Calu3 (cell line): Measurements from ENCODE around the gene TRMO. TPM values are rescaled to one million over a fixed set of nuclear protein-coding genes. Genes with fewer than 3 reads are reported as not detected.

Experiments used
- BruUV-seq: library from RNA; stranded (reverse); fragments of 400-500 nt; replicated peaks from 2 replicates; lab custom pipeline; 2021; lab: Mats Ljungman, UMichigan
- CTCF ChIA-PET: fragments of 300-600 bp; sonication (Branson Sonifier 250); formaldehyde crosslinking; loops from one replicate; lab custom pipeline; 2022; ENCODE audit warnings: antibody characterized with exemption; lab: Charles Lee
- DNase-seq: peaks from one replicate; pipeline ENCODE4 v3.0.0; 2022
- H3K27ac Mint-ChIP-seq: one replicate; pipeline ENCODE4 v1.8.0; 2022; ENCODE audit warnings: mixed read lengths; ENCODE audit not compliant: unreplicated experiment
- H3K27me3 Mint-ChIP-seq: one replicate; pipeline ENCODE4 v1.8.0; 2022; ENCODE audit warnings: mixed read lengths; ENCODE audit not compliant: unreplicated experiment
- H3K36me3 Mint-ChIP-seq: one replicate; pipeline ENCODE4 v1.8.0; 2022; ENCODE audit warnings: mild to moderate bottlenecking, moderate library complexity, mixed read lengths; ENCODE audit not compliant: insufficient read depth, unreplicated experiment
- H3K4me1 Mint-ChIP-seq: one replicate; pipeline ENCODE4 v1.8.0; 2022; ENCODE audit warnings: mild to moderate bottlenecking, low read depth, mixed read lengths; ENCODE audit not compliant: unreplicated experiment
- H3K4me3 Mint-ChIP-seq: one replicate; pipeline ENCODE4 v1.8.0; 2022; ENCODE audit warnings: mild to moderate bottlenecking, low read depth, moderate library complexity, mixed read lengths; ENCODE audit not compliant: unreplicated experiment
- H3K9me3 Mint-ChIP-seq: one replicate; pipeline ENCODE4 v1.8.0; 2022; ENCODE audit warnings: low read depth, mixed read lengths; ENCODE audit not compliant: unreplicated experiment
- CTCF ChIP-seq: fragments of 200-600 bp; IDR thresholded peaks from one replicate; pipeline ENCODE4 v1.8.0; 2022; ENCODE audit warnings: antibody characterized with exemption; ENCODE audit not compliant: unreplicated experiment
- intact Hi-C: fragments of 100-400 bp; cut with micrococcal nuclease; formaldehyde crosslinking; loops from one replicate; pipeline ENCODE4 v1.10.0; 2022; ENCODE audit not compliant: unreplicated experiment
- total RNA-seq: library from RNA; stranded (reverse); gene quantifications from 2 replicates; pipeline ENCODE4 v1.2.3, GENCODE V29; 2022

The TRMO gene
- total RNA-seq, 1 experiment from 2014 or later, result 4.8 TPM

GRCh38 chr9:97930972-97931371 is 8.7 kb upstream of the TRMO start:
- TF ChIP-seq CTCF, result no peak
- no peak overlapping the region for H3K4me3 Mint-ChIP-seq
- H3K4me1 Mint-ChIP-seq, result no peaks in the 10 kb centered on the region
- no TSS peak for BruUV-seq
- no peaks in the 10 kb centered on the region for H3K36me3 Mint-ChIP-seq
- peaks cover 41% of the 10 kb centered on the region for H3K27me3 Mint-ChIP-seq
- no peak overlapping the region for H3K27ac Mint-ChIP-seq
- no peak for DNase-seq
- intact Hi-C loops, result no loop called here
- H3K9me3 Mint-ChIP-seq, result no peaks in the 10 kb centered on the region
- CTCF ChIA-PET, result no interaction called here

- CTCF ChIA-PET, result no interaction called here
- H3K36me3 Mint-ChIP-seq, result no peaks in the 10 kb centered on the region
- no peak overlapping the region for H3K27ac Mint-ChIP-seq
- no TSS peak for BruUV-seq
- intact Hi-C loops, result no loop called here
- H3K4me1 Mint-ChIP-seq, result peaks cover 6% of the 10 kb centered on the region
- DNase-seq, result no peak
- H3K27me3 Mint-ChIP-seq, result peaks cover 22% of the 10 kb centered on the region
- H3K9me3 Mint-ChIP-seq, result no peaks in the 10 kb centered on the region
- no peak overlapping the region for H3K4me3 Mint-ChIP-seq
- TF ChIP-seq CTCF, result no peak
Observed at GRCh38 chr9:97928986-97929604, 6.8 kb upstream of the TRMO start.

GRCh38 chr9:97925497-97926334 is 3.4 kb upstream of the TRMO start:
- peaks cover 21% of the 10 kb centered on the region for H3K36me3 Mint-ChIP-seq
- intact Hi-C loops, result no loop called here
- no peak for DNase-seq
- TF ChIP-seq CTCF, result no peak
- BruUV-seq, result no TSS peak
- no peak overlapping the region for H3K4me3 Mint-ChIP-seq
- H3K27me3 Mint-ChIP-seq, result peaks cover 12% of the 10 kb centered on the region
- no peaks in the 10 kb centered on the region for H3K9me3 Mint-ChIP-seq
- no peak overlapping the region for H3K27ac Mint-ChIP-seq
- CTCF ChIA-PET, result interaction anchor here (1.0 kb wide), 1 partner anchor 64 kb away, joined by 3 read pairs; no protein-coding TSS in a partner anchor
- peaks cover 19% of the 10 kb centered on the region for H3K4me1 Mint-ChIP-seq

- no peak for DNase-seq
- BruUV-seq, result no TSS peak
- H3K36me3 Mint-ChIP-seq, result peaks cover 21% of the 10 kb centered on the region
- H3K9me3 Mint-ChIP-seq, result no peaks in the 10 kb centered on the region
- H3K4me3 Mint-ChIP-seq, result no peak overlapping the region
- intact Hi-C loops, result loop anchor here (5.0 kb wide), 1 partner anchor 338 kb away; no protein-coding TSS in a partner anchor
- no peaks in the 10 kb centered on the region for H3K27me3 Mint-ChIP-seq
- CTCF ChIA-PET, result no interaction called here
- TF ChIP-seq CTCF, result no peak
- peaks cover 19% of the 10 kb centered on the region for H3K4me1 Mint-ChIP-seq
- H3K27ac Mint-ChIP-seq, result no peak overlapping the region
Observed at GRCh38 chr9:97924386-97924785, 2.1 kb upstream of the TRMO start.
